CD4-positive, alpha-beta T cell treated with Interferon gamma for 1 hour (primary cell): ENCODE results near the gene CLIP1.

ENCODE experiments used
- DNase-seq: peaks from one replicate; pipeline ENCODE4 v3.0.0-alpha.2; 2020

The CLIP1 gene

GRCh38 chr12:122243965-122244364 lies 178.5 kb downstream of the CLIP1 start:
- no peak for DNase-seq

GRCh38 chr12:122238861-122239260 lies 183.6 kb downstream of the CLIP1 start:
- DNase-seq: no peak

- no peak for DNase-seq
These were observed 186.7 kb downstream of the CLIP1 start for GRCh38 chr12:122235741-122236140.

- DNase-seq: no peak
These were observed 189.8 kb downstream of the CLIP1 start for GRCh38 chr12:122232691-122233090.

GRCh38 chr12:122230798-122231197 lies 191.7 kb downstream of the CLIP1 start:
- DNase-seq: no peak

- no peak for DNase-seq
These were observed 194.4 kb downstream of the CLIP1 start for GRCh38 chr12:122228092-122228491.

GRCh38 chr12:122227341-122227740 lies 195.1 kb downstream of the CLIP1 start:
- peak; percentile 67 for DNase-seq

GRCh38 chr12:122226366-122227125 lies 195.9 kb downstream of the CLIP1 start:
- DNase-seq: no peak

- DNase-seq: peak; percentile 100
These were observed 196.6 kb downstream of the CLIP1 start, which contains the start of gene DIABLO for GRCh38 chr12:122225683-122226365. DIABLO (minus strand) TSS chr12:122226052; CDS start chr12:122226014, 38 bp downstream.
